SU-DHL-6 (cell line): ENCODE data around the gene MIOX.

Source experiments
- EZH2phosphoT487 ChIP-seq: fragments of 200-600 bp; sonication (generic), shearing (Covaris generic); conservative IDR thresholded peaks from 2 replicates; pipeline ENCODE4 v1.6.1; 2018; ENCODE audit warnings: mild to moderate bottlenecking, antibody characterized with exemption, low read length, moderate library complexity, mixed read lengths
- TF ChIP-seq, protein P1 (sequence below): fragments of 200-600 bp; sonication (generic); IDR thresholded peaks from one replicate; pipeline ENCODE4 v1.5.1; 2017; ENCODE audit warnings: antibody characterized with exemption, mild to moderate bottlenecking, low read length, moderate library complexity; ENCODE audit not compliant: insufficient read depth, poor library complexity, severe bottlenecking

GRCh38 chr22:50464451-50464850 lies 22.2 kb upstream of the MIOX start:
- TF ChIP-seq, protein P1, sequence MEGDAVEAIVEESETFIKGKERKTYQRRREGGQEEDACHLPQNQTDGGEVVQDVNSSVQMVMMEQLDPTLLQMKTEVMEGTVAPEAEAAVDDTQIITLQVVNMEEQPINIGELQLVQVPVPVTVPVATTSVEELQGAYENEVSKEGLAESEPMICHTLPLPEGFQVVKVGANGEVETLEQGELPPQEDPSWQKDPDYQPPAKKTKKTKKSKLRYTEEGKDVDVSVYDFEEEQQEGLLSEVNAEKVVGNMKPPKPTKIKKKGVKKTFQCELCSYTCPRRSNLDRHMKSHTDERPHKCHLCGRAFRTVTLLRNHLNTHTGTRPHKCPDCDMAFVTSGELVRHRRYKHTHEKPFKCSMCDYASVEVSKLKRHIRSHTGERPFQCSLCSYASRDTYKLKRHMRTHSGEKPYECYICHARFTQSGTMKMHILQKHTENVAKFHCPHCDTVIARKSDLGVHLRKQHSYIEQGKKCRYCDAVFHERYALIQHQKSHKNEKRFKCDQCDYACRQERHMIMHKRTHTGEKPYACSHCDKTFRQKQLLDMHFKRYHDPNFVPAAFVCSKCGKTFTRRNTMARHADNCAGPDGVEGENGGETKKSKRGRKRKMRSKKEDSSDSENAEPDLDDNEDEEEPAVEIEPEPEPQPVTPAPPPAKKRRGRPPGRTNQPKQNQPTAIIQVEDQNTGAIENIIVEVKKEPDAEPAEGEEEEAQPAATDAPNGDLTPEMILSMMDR: no peak
- no peak for TF ChIP-seq EZH2phosphoT487
